Fibroblast of the aortic adventitia (primary cell): ENCODE data around the gene ABHD14A. TPM values are rescaled to one million over a fixed set of nuclear protein-coding genes. Genes with fewer than 3 reads are reported as not detected.

Experiments
- DNase-seq: peaks from one replicate; pipeline ENCODE4 v3.0.0-alpha.2; 2010; ENCODE audit warnings: low read depth
- H3K4me3 ChIP-seq: 2 replicates; pipeline ENCODE4 v1.5.1; 2011; ENCODE audit warnings: low read depth, mild to moderate bottlenecking, control low read depth, low read length, moderate library complexity
- small RNA-seq: library from RNA; depleted of rRNA; stranded (forward); fragments of <200 nt; gene quantifications from one replicate; pipeline ENCODE3, GENCODE V24; 2012
- total RNA-seq: library from RNA; depleted of rRNA; stranded (reverse); fragments of >200 nt; gene quantifications from 2 replicates; pipeline ENCODE4 v1.2.3, GENCODE V29; 2012; ENCODE audit warnings: low replicate concordance
- TF ChIP-seq, protein P1 (sequence below): IDR thresholded peaks from 2 replicates; pipeline ENCODE4 v1.5.1; 2011; ENCODE audit warnings: mild to moderate bottlenecking, low read length, control low read depth, inconsistent platforms; ENCODE audit not compliant: insufficient read depth

The ABHD14A gene
- total RNA-seq, 1 donor: 13.8 TPM

DNA sequence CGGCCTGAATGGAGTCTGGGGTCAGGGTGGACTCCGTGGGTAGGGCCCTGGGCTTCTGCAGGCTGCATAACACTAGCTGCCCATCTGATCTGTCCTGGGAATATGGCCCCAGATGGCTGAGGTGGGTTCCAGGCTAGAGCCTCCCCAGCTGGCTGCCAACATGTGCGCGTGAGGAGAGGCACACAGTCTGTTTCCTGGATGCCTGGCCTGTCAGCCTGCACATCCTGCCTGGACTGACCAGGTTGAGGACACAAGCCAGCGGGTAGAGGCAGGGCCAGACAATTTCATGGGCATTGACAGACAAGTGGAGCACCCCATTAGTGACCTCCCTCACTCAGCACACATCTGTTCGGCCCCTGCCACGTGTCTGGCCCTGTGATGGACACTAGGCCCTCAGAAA lies 50.6 kb downstream of the ABHD14A start:
- no peak for DNase-seq
- TF ChIP-seq, protein P1, sequence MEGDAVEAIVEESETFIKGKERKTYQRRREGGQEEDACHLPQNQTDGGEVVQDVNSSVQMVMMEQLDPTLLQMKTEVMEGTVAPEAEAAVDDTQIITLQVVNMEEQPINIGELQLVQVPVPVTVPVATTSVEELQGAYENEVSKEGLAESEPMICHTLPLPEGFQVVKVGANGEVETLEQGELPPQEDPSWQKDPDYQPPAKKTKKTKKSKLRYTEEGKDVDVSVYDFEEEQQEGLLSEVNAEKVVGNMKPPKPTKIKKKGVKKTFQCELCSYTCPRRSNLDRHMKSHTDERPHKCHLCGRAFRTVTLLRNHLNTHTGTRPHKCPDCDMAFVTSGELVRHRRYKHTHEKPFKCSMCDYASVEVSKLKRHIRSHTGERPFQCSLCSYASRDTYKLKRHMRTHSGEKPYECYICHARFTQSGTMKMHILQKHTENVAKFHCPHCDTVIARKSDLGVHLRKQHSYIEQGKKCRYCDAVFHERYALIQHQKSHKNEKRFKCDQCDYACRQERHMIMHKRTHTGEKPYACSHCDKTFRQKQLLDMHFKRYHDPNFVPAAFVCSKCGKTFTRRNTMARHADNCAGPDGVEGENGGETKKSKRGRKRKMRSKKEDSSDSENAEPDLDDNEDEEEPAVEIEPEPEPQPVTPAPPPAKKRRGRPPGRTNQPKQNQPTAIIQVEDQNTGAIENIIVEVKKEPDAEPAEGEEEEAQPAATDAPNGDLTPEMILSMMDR: no peak
- H3K4me3 ChIP-seq: no peak overlapping the region

DNA sequence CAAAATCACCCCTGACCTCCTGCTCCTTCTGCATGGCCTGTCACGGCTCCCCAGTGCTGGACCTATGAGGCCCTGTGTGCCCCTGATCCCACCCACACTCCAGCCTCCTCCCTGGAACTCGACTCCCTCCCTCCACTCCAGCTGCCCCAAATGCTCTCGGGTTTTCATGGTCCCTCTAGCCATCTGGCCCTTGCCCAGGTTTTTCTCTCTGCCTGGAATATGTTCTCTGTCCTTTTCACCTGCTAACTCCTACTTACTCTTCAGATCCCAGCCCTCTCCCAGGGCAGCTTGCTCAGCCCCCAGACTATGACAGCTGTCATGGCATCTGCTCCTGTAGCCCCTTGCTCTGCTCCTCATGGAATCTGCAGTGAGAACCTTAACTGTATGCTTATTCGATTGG lies 51.2 kb downstream of the ABHD14A start:
- TF ChIP-seq, protein P1: no peak
- DNase-seq: no peak
- no peak overlapping the region for H3K4me3 ChIP-seq

DNA sequence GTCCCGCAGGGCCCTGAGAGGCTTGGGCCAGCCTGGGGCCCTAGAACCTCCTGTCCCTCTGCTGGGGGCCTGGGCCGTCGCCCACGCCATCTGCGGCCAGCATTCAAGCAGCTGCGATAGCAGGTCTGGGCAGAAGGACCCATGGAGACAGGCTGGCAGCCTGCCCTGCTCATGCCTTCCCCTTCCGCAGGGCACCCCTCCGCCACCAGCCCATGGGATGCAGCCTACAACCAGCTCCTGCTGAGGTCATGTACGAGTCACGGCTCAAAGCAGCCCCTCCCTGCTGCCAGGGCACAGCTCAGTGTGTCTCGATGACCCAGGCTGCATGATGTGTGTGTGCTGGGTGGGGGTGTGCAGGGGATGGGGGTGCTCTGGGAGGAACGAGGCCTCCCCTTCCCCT lies 53.7 kb downstream of the ABHD14A start:
- H3K4me3 ChIP-seq: no peak overlapping the region
- TF ChIP-seq, protein P1: no peak
- no peak for DNase-seq

DNA sequence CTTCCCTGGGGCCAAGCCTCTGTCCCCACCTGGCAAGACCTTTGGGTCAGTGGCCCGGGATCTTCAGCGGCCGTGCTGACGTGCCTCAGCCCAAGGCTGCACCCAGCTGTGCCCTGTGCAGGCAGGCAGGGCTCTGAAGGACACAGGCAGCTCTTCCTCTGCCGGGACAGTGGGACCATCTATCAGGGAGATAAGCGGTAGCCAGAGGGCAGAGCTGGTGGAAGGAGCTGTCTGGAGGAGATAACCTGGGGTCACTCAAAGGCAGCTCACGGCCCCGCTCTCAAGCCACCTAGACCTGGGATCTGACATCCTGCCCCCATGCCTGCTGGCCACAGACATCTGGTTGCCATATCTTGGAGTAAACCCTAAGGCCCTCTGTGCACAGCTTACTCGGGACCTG lies 54.2 kb downstream of the ABHD14A start:
- no peak overlapping the region for H3K4me3 ChIP-seq
- DNase-seq: no peak
- TF ChIP-seq, protein P1: no peak

DNA sequence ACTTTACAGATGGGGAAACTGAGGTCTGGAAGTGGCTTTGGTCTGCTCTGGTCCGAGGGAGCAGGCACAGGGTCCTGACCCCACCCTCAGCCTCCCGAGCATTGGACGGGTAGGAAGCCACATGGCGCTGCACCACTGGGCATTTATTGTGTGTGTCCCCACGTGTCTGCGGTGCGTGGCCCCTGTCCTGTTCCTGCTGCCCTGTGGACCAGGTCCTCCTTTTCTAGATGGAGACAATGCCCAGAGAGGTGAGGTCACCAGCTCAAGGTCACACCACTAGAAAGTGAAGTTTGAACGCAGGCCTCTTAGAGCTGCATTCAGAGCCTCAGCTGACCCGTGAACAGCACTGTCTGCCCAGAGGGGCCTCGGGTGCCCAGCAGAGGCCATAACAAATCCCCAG lies 54.7 kb downstream of the ABHD14A start:
- DNase-seq: no peak
- TF ChIP-seq, protein P1: no peak
- H3K4me3 ChIP-seq: no peak overlapping the region

Small RNA genes within 50 kb of the gene (small RNA-seq; reads per million reads assigned to genes)
- not detected for gene AC115284.1

Other genes with a start within 250 kb of the ABHD14A start
- not detected in 2 replicates for gene IQCF6, start 195.8 kb upstream of the ABHD14A start, total RNA-seq
- gene IQCF2, start 113.4 kb upstream of the ABHD14A start, total RNA-seq: not detected in 2 replicates
- not detected in 2 replicates for gene IQCF5, start 99.5 kb upstream of the ABHD14A start, total RNA-seq
- not detected in 2 replicates for gene IQCF1, start 71.7 kb upstream of the ABHD14A start, total RNA-seq
- 16.3 and 16.9 TPM in 2 replicates for gene RRP9, start 33.2 kb upstream of the ABHD14A start, total RNA-seq
- 14.6 and 27.1 TPM in 2 replicates for gene PARP3, start 32.7 kb upstream of the ABHD14A start, total RNA-seq
- gene GPR62, start 19.7 kb upstream of the ABHD14A start, total RNA-seq: 0.09 TPM in 1 of 2 replicates, not detected in the other
- 19.0 and 33.3 TPM in 2 replicates for gene PCBP4, start 7.6 kb upstream of the ABHD14A start, total RNA-seq
- 11.0 and 36.3 TPM in 2 replicates for gene ABHD14B, start 1.0 kb upstream of the ABHD14A start, total RNA-seq
- gene ACY1, start 8.5 kb downstream of the ABHD14A start, total RNA-seq: 26.7 and 28.7 TPM in 2 replicates
- gene RPL29, start 20.8 kb downstream of the ABHD14A start, total RNA-seq: 155 and 1,532 TPM in 2 replicates
- gene DUSP7, start 81.5 kb downstream of the ABHD14A start, total RNA-seq: 2.9 and 12.8 TPM in 2 replicates
- 1.3 and 10.0 TPM in 2 replicates for gene POC1A, start 179.4 kb downstream of the ABHD14A start, total RNA-seq
- 18.8 and 40.8 TPM in 2 replicates for gene ALAS1, start 223.1 kb downstream of the ABHD14A start, total RNA-seq